Parathyroid adenoma (tissue), 2 donors: ENCODE data around the gene EVI2B.
"Not testable (repeated sequence)": the region's sequence is repeated elsewhere in the genome, so short reads cannot be mapped to it uniquely, and the experiment has no call there.

ENCODE experiments used
- H2AFZ ChIP-seq: fragments of 300-600 bp; sonication (generic); one replicate; pipeline ENCODE4 v1.7.0; 2017; ENCODE audit warnings: antibody characterized with exemption, mild to moderate bottlenecking
- H3K27ac ChIP-seq: fragments of 300-600 bp; sonication (generic); one replicate; pipeline ENCODE4 v1.7.0; 2017
- H3K27me3 ChIP-seq: fragments of 300-600 bp; sonication (generic); one replicate; pipeline ENCODE4 v1.7.0; 2017; ENCODE audit warnings: low read length; ENCODE audit not compliant: control insufficient read depth, insufficient read depth
- H3K36me3 ChIP-seq: fragments of 300-600 bp; sonication (generic); one replicate; pipeline ENCODE4 v1.7.0; 2017; ENCODE audit warnings: low read length; ENCODE audit not compliant: control insufficient read depth, insufficient read depth
- H3K4me1 ChIP-seq: fragments of 300-600 bp; sonication (generic); one replicate; pipeline ENCODE4 v1.7.0; 2017; ENCODE audit warnings: control low read depth
- H3K4me2 ChIP-seq: fragments of 300-600 bp; sonication (generic); one replicate; pipeline ENCODE4 v1.7.0; 2017; ENCODE audit warnings: low read length
- H3K4me3 ChIP-seq: fragments of 300-600 bp; sonication (generic); one replicate; pipeline ENCODE4 v1.7.0; 2017; ENCODE audit warnings: low read depth, low read length
- H3K79me2 ChIP-seq: fragments of 300-600 bp; sonication (generic); one replicate; pipeline ENCODE4 v1.7.0; 2017; ENCODE audit warnings: control low read depth
- H3K9ac ChIP-seq: fragments of 300-600 bp; sonication (generic); one replicate; pipeline ENCODE4 v1.7.0; 2017; ENCODE audit warnings: mild to moderate bottlenecking
- H3K9me3 ChIP-seq: fragments of 300-600 bp; sonication (generic); one replicate; pipeline ENCODE4 v1.7.0; 2017; ENCODE audit warnings: low read length; ENCODE audit not compliant: control insufficient read depth
- CTCF ChIP-seq: fragments of 300-600 bp; sonication (generic); IDR thresholded peaks from one replicate; pipeline ENCODE4 v1.7.0; 2017; ENCODE audit warnings: antibody characterized with exemption, mild to moderate bottlenecking
- donor health status: primary hyperparathyroidism.

Gene EVI2B

GRCh38 chr17:31291820-31292219 is 22.0 kb downstream of the EVI2B start:
- Histone ChIP-seq H3K79me2 (no peaks in the 10 kb centered on the region), H3K4me1 (no peaks in the 10 kb centered on the region), H3K27ac (no peak overlapping the region), H3K36me3 (no peaks in the 10 kb centered on the region), H3K4me2 (no peak overlapping the region), H3K4me3 (no peak overlapping the region), H2AFZ (no peak overlapping the region), H3K9ac (no peak overlapping the region), H3K27me3 (no peaks in the 10 kb centered on the region), H3K9me3 (no peaks in the 10 kb centered on the region)
- TF ChIP-seq CTCF = no peak

GRCh38 chr17:31289790-31290189 is 24.1 kb downstream of the EVI2B start:
- no peaks in the 10 kb centered on the region for H3K27me3 ChIP-seq
- H3K4me3 ChIP-seq = no peak overlapping the region
- no peaks in the 10 kb centered on the region for H3K36me3 ChIP-seq
- H3K79me2 ChIP-seq = no peaks in the 10 kb centered on the region
- H3K9ac ChIP-seq = no peak overlapping the region
- no peak overlapping the region for H2AFZ ChIP-seq
- no peaks in the 10 kb centered on the region for H3K4me1 ChIP-seq
- TF ChIP-seq CTCF = no peak
- H3K9me3 ChIP-seq = no peaks in the 10 kb centered on the region
- no peak overlapping the region for H3K4me2 ChIP-seq
- H3K27ac ChIP-seq = no peak overlapping the region

GRCh38 chr17:31287932-31288331 is 25.9 kb downstream of the EVI2B start:
- not testable (repeated sequence) for H3K27ac ChIP-seq, H2AFZ ChIP-seq

GRCh38 chr17:31286587-31286986 is 27.3 kb downstream of the EVI2B start:
- Histone ChIP-seq H3K27ac (no peak overlapping the region), H3K4me2 (no peak overlapping the region), H3K4me3 (no peak overlapping the region), H3K36me3 (no peaks in the 10 kb centered on the region), H3K27me3 (no peaks in the 10 kb centered on the region), H3K9me3 (no peaks in the 10 kb centered on the region), H3K4me1 (no peaks in the 10 kb centered on the region), H3K9ac (no peak overlapping the region), H3K79me2 (no peaks in the 10 kb centered on the region), H2AFZ (no peak overlapping the region)
- TF ChIP-seq CTCF = no peak

More at GRCh38 chr17:31287932-31288331, 25.9 kb downstream of the EVI2B start:
- H3K4me1 ChIP-seq, H3K36me3 ChIP-seq, H3K4me3 ChIP-seq, H3K27me3 ChIP-seq, H3K9me3 ChIP-seq, H3K79me2 ChIP-seq, H3K9ac ChIP-seq, H3K4me2 ChIP-seq: not testable (repeated sequence)

GRCh38 chr17:31283841-31284240 is 30.0 kb downstream of the EVI2B start:
- no peaks in the 10 kb centered on the region for H3K4me1 ChIP-seq
- H3K9me3 ChIP-seq = no peaks in the 10 kb centered on the region
- no peak overlapping the region for H3K9ac ChIP-seq
- H3K27ac ChIP-seq = no peak overlapping the region
- H2AFZ ChIP-seq = no peak overlapping the region
- TF ChIP-seq CTCF = no peak
- H3K36me3 ChIP-seq = no peaks in the 10 kb centered on the region
- H3K79me2 ChIP-seq = no peaks in the 10 kb centered on the region
- H3K4me2 ChIP-seq = no peak overlapping the region
- no peak overlapping the region for H3K4me3 ChIP-seq
- no peaks in the 10 kb centered on the region for H3K27me3 ChIP-seq
